ENCODE data around the gene FNTB.
A peak's percentile ranks its signal among the peaks of the same experiment; 100 is the strongest.
"Not testable (repeated sequence)": the region's sequence is repeated elsewhere in the genome, so short reads cannot be mapped to it uniquely, and the experiment has no call there.

FNTB gene

GRCh38 chr14:65019944-65020566 lies 33.4 kb downstream of the FNTB start:
- peak; percentile 17 to 38 for DNase-seq

- DNase-seq = no peak
Observed at GRCh38 chr14:65024957-65025356, 38.3 kb downstream of the FNTB start.

DNA sequence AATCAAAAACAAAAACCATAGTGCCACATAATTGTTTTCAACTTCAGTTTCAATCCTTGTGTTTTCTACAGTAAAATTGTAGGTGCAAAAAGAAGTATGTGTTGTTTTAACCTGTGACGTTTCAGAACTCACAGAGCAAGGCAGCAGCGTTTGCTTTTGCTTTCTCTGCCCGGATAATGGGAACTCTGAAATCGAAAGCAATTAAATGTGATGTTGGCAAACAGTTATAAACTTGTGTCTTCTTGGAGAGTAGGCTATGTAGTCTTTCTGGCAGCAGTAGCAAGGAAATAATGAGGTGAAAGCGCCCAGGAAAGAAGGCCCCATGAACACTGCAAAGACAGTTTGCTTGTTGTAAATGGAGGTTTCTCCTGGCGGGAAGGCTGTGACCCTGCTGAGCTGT lies 39.1 kb downstream of the FNTB start:
- no peak for DNase-seq

DNA sequence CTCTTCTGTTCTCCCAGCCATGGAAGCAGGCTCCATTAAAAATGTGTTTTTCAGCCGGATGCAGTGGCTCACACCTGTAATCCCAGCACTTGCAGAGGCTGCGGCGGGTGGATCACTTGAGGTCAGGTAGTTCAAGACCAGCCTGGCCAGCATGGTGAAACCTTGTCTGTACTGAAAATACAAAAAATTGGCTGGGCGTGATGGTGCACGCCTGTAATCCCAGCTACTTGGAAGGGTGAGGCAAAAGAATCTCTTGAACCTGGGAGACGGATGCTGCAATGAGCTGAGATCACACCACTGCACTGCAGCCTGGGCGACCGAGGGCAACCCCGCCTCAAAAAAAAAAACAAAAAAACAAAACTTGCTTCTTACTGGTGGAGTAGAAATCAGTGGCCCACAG lies 39.8 kb downstream of the FNTB start:
- no peak for DNase-seq

DNA sequence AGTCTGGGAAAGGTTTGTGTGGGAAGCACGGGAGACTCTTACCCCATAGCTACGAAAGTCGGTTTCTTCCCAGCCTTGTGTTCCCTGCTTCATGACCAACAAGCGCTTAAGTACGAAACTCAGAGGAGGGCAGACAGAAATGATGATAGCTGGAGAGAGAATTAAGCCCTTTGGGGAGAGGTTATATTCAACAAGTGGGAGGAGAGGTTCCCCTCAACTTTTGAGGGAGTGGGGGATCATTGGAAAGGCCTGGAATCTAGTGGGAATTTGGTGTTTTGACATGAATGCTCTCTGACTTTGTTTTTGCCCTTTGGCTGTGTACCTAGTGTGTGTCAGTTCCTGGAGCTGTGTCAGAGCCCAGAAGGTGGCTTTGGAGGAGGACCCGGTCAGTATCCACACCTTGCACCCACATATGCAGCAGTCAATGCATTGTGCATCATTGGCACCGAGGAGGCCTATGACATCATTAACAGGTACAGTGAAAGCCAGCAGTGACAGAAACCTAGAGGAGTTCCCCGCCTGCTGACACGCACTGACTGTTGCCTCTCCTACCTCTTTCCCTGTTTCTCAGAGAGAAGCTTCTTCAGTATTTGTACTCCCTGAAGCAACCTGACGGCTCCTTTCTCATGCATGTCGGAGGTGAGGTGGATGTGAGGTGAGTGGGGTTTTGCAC lies 40.6 kb downstream of the FNTB start:
- DNase-seq = no peak

- no peak for DNase-seq
Observed at GRCh38 chr14:65028937-65029336, 42.2 kb downstream of the FNTB start.

GRCh38 chr14:65031321-65031720 lies 44.6 kb downstream of the FNTB start:
- DNase-seq = not testable (repeated sequence)

DNA sequence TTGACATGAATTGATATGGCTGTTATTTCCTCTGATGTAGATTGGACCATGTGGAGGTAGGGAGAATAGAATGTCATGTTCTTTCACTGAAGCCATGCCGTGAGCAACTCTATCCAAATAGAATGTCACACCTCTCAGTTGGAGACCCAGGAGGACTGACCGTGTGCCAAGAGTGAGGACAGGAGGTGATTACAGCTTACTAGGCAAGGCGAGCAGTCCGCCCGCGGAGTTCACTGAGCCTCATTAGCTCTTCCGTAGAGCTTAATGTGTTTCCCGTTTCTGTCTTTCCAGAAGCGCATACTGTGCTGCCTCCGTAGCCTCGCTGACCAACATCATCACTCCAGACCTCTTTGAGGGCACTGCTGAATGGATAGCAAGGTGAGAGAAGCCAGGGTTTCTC lies 45.6 kb downstream of the FNTB start:
- DNase-seq = no peak

DNA sequence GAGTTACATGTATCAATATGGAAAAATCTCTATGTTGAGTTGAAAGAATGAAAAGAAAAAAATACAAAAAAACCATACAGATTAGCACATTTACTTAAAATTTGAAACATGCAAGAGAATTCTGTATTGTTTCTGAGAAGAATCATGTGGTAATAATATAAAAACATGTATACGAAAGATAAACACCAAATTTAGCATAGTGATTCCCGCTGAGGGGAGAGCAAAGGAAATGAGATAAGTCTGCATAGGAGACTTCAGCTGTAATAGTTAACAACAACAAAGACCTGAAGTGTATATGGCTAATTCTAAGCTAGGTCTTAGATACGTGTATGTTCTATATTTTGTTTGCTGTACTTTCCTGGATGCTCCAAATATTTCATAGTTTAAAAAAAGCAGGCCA lies 46.5 kb downstream of the FNTB start:
- no peak for DNase-seq

DNA sequence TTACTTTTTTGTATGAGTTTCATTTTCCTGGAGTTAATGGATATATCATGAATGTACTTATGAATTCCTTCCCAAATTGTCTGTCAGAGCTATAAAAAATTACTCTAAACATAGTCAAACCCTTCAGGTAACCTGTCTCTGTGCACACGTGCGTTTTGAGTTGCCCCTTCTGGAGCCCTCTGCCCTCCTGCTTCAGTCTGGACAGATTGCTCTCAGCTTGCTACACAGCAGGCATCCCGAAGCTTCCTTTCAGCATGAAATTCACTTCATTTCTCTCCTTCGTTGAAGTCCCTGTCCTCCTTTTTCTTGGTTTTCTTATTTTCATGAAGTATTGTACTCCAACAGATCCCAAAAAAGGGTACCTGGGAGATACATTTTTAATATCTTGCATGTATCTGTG lies 47.3 kb downstream of the FNTB start:
- no peak for DNase-seq

GRCh38 chr14:65035049-65035448 lies 48.4 kb downstream of the FNTB start:
- DNase-seq = no peak

- DNase-seq = no peak
Observed at GRCh38 chr14:65038966-65039365, 52.3 kb downstream of the FNTB start.

- DNase-seq = no peak
Observed at GRCh38 chr14:65040666-65041433, 54.2 kb downstream of the FNTB start.

DNA sequence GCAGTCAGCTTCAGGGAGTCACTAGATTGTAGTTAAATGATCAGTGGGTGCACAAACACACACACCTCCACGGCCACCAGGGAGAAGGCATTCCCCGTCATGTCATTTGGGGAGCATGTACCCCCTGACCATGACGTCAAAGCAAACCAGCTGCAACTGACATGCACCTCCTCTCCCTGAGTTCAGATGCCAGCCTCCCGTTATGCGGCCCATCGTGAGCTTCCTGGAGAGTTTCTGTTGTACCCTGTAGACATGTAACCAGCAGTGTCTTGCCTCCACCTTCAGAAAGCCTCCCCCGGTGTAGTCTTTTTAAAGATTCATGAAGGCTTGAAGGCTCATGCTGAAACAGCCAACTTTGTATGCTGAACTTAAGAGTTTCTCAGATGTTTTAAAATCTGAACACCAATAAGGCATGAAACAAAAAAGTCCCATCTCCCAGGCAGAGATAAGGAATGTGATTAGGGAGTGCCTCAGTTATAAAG lies 54.8 kb downstream of the FNTB start:
- no peak for DNase-seq

DNA sequence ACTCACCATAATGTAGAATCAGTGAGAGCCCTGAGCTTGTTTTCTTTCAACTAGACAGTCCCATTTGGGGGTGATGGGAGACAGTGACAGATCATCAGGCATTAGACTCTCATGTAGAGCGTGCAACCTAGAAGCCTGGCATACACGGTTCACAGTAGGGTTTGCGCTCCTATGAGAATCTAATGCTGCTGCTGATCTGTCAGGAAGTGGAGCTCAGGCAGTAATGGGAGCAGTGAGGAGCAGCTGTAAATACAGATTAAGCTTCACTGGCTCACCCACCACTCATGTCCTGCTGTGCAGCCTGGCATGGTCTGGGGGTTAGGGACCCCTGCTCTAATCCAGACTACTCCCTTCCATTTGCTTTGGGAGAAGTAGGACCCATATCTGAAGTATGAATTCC lies 55.6 kb downstream of the FNTB start:
- no peak for DNase-seq

DNA sequence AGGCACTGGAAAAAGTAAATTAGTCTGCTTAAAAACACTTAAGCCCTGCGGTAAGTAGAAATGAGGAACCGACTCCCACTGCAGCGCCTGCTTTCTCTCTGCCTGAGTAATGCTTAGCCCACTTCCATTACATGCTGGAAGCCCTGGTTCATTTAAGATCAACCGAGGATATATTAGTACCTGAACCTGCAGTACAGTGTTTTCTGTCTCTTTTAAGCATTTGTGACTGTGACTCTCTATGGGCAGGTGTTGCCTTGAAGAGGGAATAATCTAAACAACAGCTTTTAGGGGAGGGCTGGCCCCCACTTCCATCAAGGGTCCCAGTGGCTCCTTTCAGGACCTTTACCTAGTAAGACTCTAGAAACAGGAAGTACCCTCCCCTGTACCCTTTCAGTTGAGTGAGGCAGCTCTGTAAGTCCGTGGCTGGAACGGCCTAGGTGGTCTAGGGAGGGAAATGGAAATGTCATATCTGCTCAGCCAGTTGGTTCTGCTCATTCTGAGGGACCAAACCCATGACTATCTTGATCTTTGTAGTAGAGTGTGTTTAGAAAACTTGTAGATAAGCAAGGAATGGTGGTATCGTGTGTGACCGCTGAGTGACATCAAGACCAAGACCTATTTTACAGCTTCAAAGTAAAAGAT lies 56.2 kb downstream of the FNTB start:
- DNase-seq = no peak

DNA sequence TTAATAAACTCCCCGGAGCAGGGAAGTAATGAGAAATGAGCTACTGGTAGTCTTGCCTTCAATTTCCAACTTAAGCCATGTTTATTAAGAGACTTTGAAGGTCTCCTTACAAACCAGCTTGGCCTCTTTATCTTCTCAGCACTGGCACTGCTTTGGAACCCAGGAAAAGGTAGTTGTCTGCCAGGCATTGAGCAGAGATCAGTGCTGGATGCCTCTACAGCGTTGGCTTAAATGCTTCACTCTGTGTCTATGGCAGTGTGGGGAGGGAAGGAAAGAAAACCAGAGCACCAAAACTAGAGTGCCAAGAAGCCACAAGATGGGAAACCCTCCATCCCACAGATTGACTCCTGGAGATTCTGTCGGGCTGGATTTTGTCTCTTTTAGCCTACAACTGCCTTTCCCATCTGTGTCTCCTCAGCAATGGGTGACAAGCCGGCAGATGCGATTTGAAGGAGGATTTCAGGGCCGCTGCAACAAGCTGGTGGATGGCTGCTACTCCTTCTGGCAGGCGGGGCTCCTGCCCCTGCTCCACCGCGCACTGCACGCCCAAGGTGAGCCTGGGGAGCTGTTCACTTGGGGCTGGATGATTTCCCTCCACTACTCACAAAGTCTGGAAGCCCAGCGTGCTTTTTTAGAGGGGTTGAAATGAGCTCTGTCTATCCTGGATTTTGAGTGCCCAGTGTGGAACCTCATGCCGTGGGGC lies 57.3 kb downstream of the FNTB start:
- no peak for DNase-seq

- DNase-seq = no peak
Observed at GRCh38 chr14:65044596-65044959, 57.9 kb downstream of the FNTB start.

- DNase-seq = no peak
Observed at GRCh38 chr14:65045006-65045405, 58.3 kb downstream of the FNTB start.

GRCh38 chr14:65045709-65046108 lies 59.0 kb downstream of the FNTB start:
- no peak for DNase-seq

DNA sequence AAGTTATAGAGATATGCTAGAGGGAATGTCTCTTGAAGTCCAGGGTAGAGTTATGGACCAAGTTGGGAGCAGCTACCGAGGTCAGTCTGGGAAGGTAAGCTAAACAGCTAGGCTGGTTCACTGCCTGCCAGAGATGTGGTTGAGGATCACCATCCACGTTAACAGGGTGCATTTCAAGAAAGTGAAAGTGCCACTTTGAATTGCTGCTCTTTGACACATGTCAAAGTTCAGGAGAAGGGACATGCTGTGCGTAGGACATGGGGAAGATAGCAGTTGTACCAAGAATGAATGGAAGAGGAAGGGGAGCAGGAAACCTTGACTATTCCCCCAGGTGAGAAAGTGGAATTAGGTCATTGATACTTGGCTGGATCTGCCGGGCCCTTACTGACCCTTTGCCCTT lies 66.1 kb downstream of the FNTB start:
- no peak for DNase-seq

DNA sequence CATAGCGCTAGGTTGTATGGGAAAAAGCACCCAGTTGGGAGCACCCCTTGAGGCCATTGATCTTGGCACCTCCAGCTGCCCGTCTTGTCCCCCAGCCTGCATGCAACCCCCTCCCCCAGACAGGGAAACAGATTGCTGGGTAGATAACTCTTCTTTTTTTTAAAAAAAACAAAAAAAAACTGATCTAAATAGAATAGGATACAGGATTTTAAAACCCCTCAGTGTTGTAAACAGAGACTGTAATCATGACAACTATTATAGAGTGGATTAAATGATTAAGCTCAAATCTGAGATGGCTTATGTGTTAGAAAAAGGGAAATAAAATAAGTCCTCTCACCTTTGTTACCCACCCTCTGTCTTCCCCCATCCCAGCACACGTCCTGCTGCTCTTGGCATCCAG lies 66.8 kb downstream of the FNTB start:
- no peak for DNase-seq

- no peak for DNase-seq
Observed at GRCh38 chr14:65054471-65055085, 67.9 kb downstream of the FNTB start.

All from SHP77 (cell line).